ENCODE results near the gene MLYCD.

MLYCD gene

GRCh38 chr16:83899272-83899897, 470 bp downstream of the MLYCD start:
- in situ Hi-C loops (cut with HindIII; ENCODE audit: low sequenced_read_pairs): no loop called here

- in situ Hi-C loops (cut with HindIII; ENCODE audit: low sequenced_read_pairs): no loop called here
These were observed 1.1 kb downstream of the MLYCD start for GRCh38 chr16:83899978-83900377.

GRCh38 chr16:83900571-83900970, 1.7 kb downstream of the MLYCD start:
- in situ Hi-C loops (cut with HindIII; ENCODE audit: low sequenced_read_pairs): no loop called here

GRCh38 chr16:83901101-83901500, 2.2 kb downstream of the MLYCD start:
- in situ Hi-C loops (cut with HindIII; ENCODE audit: low sequenced_read_pairs): no loop called here

- in situ Hi-C loops (cut with HindIII; ENCODE audit: low sequenced_read_pairs): no loop called here
These were observed 4.8 kb downstream of the MLYCD start for GRCh38 chr16:83903751-83904150.

- in situ Hi-C loops (cut with HindIII; ENCODE audit: low sequenced_read_pairs): no loop called here
These were observed 7.8 kb downstream of the MLYCD start for GRCh38 chr16:83906683-83907082.

GRCh38 chr16:83907111-83907510, 8.2 kb downstream of the MLYCD start:
- in situ Hi-C loops (cut with HindIII; ENCODE audit: low sequenced_read_pairs): no loop called here

GRCh38 chr16:83907631-83908250, 8.8 kb downstream of the MLYCD start:
- in situ Hi-C loops (cut with HindIII; ENCODE audit: low sequenced_read_pairs): no loop called here

- in situ Hi-C loops (cut with HindIII; ENCODE audit: low sequenced_read_pairs): no loop called here
These were observed 9.9 kb downstream of the MLYCD start for GRCh38 chr16:83908798-83909197.

- in situ Hi-C loops (cut with HindIII; ENCODE audit: low sequenced_read_pairs): no loop called here
These were observed 12.4 kb downstream of the MLYCD start for GRCh38 chr16:83911290-83911689.

GRCh38 chr16:83912519-83913244, 13.8 kb downstream of the MLYCD start:
- in situ Hi-C loops (cut with HindIII; ENCODE audit: low sequenced_read_pairs): no loop called here

GRCh38 chr16:83913245-83913633, 14.3 kb downstream of the MLYCD start:
- in situ Hi-C loops (cut with HindIII; ENCODE audit: low sequenced_read_pairs): no loop called here

- in situ Hi-C loops (cut with HindIII; ENCODE audit: low sequenced_read_pairs): no loop called here
These were observed 15.3 kb downstream of the MLYCD start for GRCh38 chr16:83914091-83914710.

GRCh38 chr16:83915081-83915480, 16.2 kb downstream of the MLYCD start:
- in situ Hi-C loops (cut with HindIII; ENCODE audit: low sequenced_read_pairs): no loop called here

- in situ Hi-C loops (cut with HindIII; ENCODE audit: low sequenced_read_pairs): no loop called here
These were observed 16.6 kb downstream of the MLYCD start for GRCh38 chr16:83915491-83915890.

GRCh38 chr16:83917152-83918120, 18.5 kb downstream of the MLYCD start:
- in situ Hi-C loops (cut with HindIII; ENCODE audit: low sequenced_read_pairs): no loop called here

- in situ Hi-C loops (cut with HindIII; ENCODE audit: low sequenced_read_pairs): no loop called here
These were observed 22.1 kb downstream of the MLYCD start for GRCh38 chr16:83920894-83921491.

GRCh38 chr16:83923581-83924365, 24.9 kb downstream of the MLYCD start:
- in situ Hi-C loops (cut with HindIII; ENCODE audit: low sequenced_read_pairs): no loop called here

- in situ Hi-C loops (cut with HindIII; ENCODE audit: low sequenced_read_pairs): loop anchor here (5.0 kb wide), 1 partner anchor 82 kb away; no protein-coding TSS in a partner anchor
These were observed 25.8 kb downstream of the MLYCD start for GRCh38 chr16:83924686-83925085.

All from endothelial cell of hepatic sinusoid (primary cell).